Right atrium auricular region (tissue), 2 donors: ENCODE measurements around the gene CBLB. TPM values are rescaled to one million over a fixed set of nuclear protein-coding genes. Genes with fewer than 3 reads are reported as not detected.

ENCODE experiments used
- DNase-seq: peaks from one replicate; pipeline ENCODE4 v3.0.0-alpha.2; 2019; ENCODE audit warnings: low spot score
- H3K27ac ChIP-seq, 2 donors: fragments of 200-600 bp; sonication (generic); 1 replicate in 1 of 2; 2 replicates in 1 of 2; pipeline ENCODE4 v1.5.1; 2016 to 2019
- H3K27me3 ChIP-seq, 2 donors: fragments of 200-600 bp; sonication (generic); one replicate each; pipeline versions ENCODE4 v1.5.1 to v1.6.0; 2017 to 2019
- H3K36me3 ChIP-seq: fragments of 200-600 bp; sonication (generic); one replicate; pipeline ENCODE4 v1.5.1; 2016
- H3K4me1 ChIP-seq, 2 donors: fragments of 200-600 bp; sonication (generic); one replicate each; pipeline versions ENCODE4 v1.5.1 to v1.6.0; 2017 to 2019
- H3K4me3 ChIP-seq, 2 donors: fragments of 200-600 bp; sonication (generic); 1 replicate in 1 of 2; 2 replicates in 1 of 2; pipeline ENCODE4 v1.5.1; 2017 to 2019; ENCODE audit warnings: mild to moderate bottlenecking in 1 of 2, moderate library complexity in 1 of 2
- H3K9me3 ChIP-seq, 2 donors: fragments of 200-600 bp; sonication (generic); one replicate each; pipeline ENCODE4 v1.5.1; 2019
- CTCF ChIP-seq, 2 donors: fragments of 200-600 bp; sonication (generic); IDR thresholded peaks; one replicate each; pipeline ENCODE4 v1.5.1; 2019; ENCODE audit warnings: antibody characterized with exemption in 2 of 2
- total RNA-seq, 2 donors: library from RNA; depleted of rRNA; stranded (reverse); fragments of >200 nt; gene quantifications; one replicate each; pipeline ENCODE4 v1.1.0, GENCODE V29; 2016

Gene CBLB
- total RNA-seq, 2 donors from 2014 or later = 24.6 to 27.3 TPM

GRCh38 chr3:105807146-105807545 lies 61.7 kb downstream of the CBLB start:
- DNase-seq = no peak
- Histone ChIP-seq H3K4me1 (peaks cover 0 to 55% of the 10 kb centered on the region in 2 donors), H3K9me3 (no peaks in the 10 kb centered on the region), H3K4me3 (no peak overlapping the region), H3K27ac (no peak overlapping the region), H3K36me3 (no peaks in the 10 kb centered on the region), H3K27me3 (no peaks in the 10 kb centered on the region)
- no peak for TF ChIP-seq CTCF (IDR thresholded peaks at IDR 0.05)

- H3K27ac ChIP-seq = no peak overlapping the region
- H3K9me3 ChIP-seq = no peaks in the 10 kb centered on the region
- H3K4me3 ChIP-seq = no peak overlapping the region
- H3K4me1 ChIP-seq = peaks cover 0 to 63% of the 10 kb centered on the region in 2 donors
- H3K27me3 ChIP-seq = no peaks in the 10 kb centered on the region
- no peak for TF ChIP-seq CTCF (IDR thresholded peaks at IDR 0.05)
- no peak for DNase-seq
- no peaks in the 10 kb centered on the region for H3K36me3 ChIP-seq
Observed at GRCh38 chr3:105806359-105806758, 62.5 kb downstream of the CBLB start.

GRCh38 chr3:105805404-105805803 lies 63.4 kb downstream of the CBLB start:
- H3K4me3 ChIP-seq = no peak overlapping the region
- peaks cover 0 to 63% of the 10 kb centered on the region in 2 donors for H3K4me1 ChIP-seq
- no peaks in the 10 kb centered on the region for H3K9me3 ChIP-seq
- H3K27me3 ChIP-seq = no peaks in the 10 kb centered on the region
- DNase-seq = no peak
- no peak overlapping the region for H3K27ac ChIP-seq
- H3K36me3 ChIP-seq = no peaks in the 10 kb centered on the region
- no peak for TF ChIP-seq CTCF (IDR thresholded peaks at IDR 0.05)

GRCh38 chr3:105802118-105802706 lies 66.6 kb downstream of the CBLB start:
- no peak for TF ChIP-seq CTCF (IDR thresholded peaks at IDR 0.05)
- no peak overlapping the region for H3K4me3 ChIP-seq
- H3K36me3 ChIP-seq = no peaks in the 10 kb centered on the region
- DNase-seq = no peak
- peaks cover 0 to 49% of the 10 kb centered on the region in 2 donors for H3K4me1 ChIP-seq
- no peaks in the 10 kb centered on the region for H3K9me3 ChIP-seq
- no peaks in the 10 kb centered on the region for H3K27me3 ChIP-seq
- H3K27ac ChIP-seq = peak overlapping the region; percentile 4 to 52

GRCh38 chr3:105801397-105801796 lies 67.4 kb downstream of the CBLB start:
- no peak for TF ChIP-seq CTCF (IDR thresholded peaks at IDR 0.05)
- DNase-seq = no peak
- H3K4me1 ChIP-seq = peaks cover 0 to 41% of the 10 kb centered on the region in 2 donors
- no peaks in the 10 kb centered on the region for H3K36me3 ChIP-seq
- H3K27ac ChIP-seq = peak overlapping the region; percentile 4 to 52
- no peak overlapping the region for H3K4me3 ChIP-seq
- no peaks in the 10 kb centered on the region for H3K27me3 ChIP-seq
- no peaks in the 10 kb centered on the region for H3K9me3 ChIP-seq

- Histone ChIP-seq H3K4me1 (peaks cover 0 to 36% of the 10 kb centered on the region in 2 donors), H3K36me3 (no peaks in the 10 kb centered on the region), H3K4me3 (no peak overlapping the region), H3K9me3 (no peaks in the 10 kb centered on the region), H3K27ac (no peak overlapping the region), H3K27me3 (no peaks in the 10 kb centered on the region)
- TF ChIP-seq CTCF (IDR thresholded peaks at IDR 0.05) = no peak
- no peak for DNase-seq
Observed at GRCh38 chr3:105800320-105800719, 68.5 kb downstream of the CBLB start.
